Trophoblast cell (in vitro differentiated cells and primary cell): Measurements from ENCODE around the gene PRKN.

ENCODE experiments used
- DNase-seq, 2 donors: peaks; one replicate each; pipeline ENCODE4 v3.0.0-alpha.2; 2016
- H2AFZ ChIP-seq: 2 replicates; pipeline ENCODE4 v1.6.1; 2013; ENCODE audit warnings: low read length, moderate library complexity, mild to moderate bottlenecking; ENCODE audit not compliant: insufficient read depth, poor library complexity
- H2AK5ac ChIP-seq: 2 replicates; pipeline ENCODE4 v1.6.1; 2013; ENCODE audit warnings: mild to moderate bottlenecking, low read length
- H2BK120ac ChIP-seq: 2 replicates; pipeline ENCODE4 v1.6.1; 2013; ENCODE audit warnings: low read length, mild to moderate bottlenecking, moderate library complexity; ENCODE audit not compliant: insufficient read depth, poor library complexity
- H2BK12ac ChIP-seq: 2 replicates; pipeline ENCODE4 v1.6.1; 2013; ENCODE audit warnings: mild to moderate bottlenecking, low read length, moderate library complexity
- H2BK5ac ChIP-seq: 2 replicates; pipeline ENCODE4 v1.6.1; 2013; ENCODE audit warnings: low read length, low read depth, moderate library complexity, mild to moderate bottlenecking; ENCODE audit not compliant: poor library complexity
- H3K14ac ChIP-seq: 2 replicates; pipeline ENCODE4 v1.6.1; 2013; ENCODE audit warnings: mild to moderate bottlenecking, low read length
- H3K18ac ChIP-seq: 2 replicates; pipeline ENCODE4 v1.6.1; 2013; ENCODE audit warnings: mild to moderate bottlenecking, low read length
- H3K23ac ChIP-seq: 2 replicates; pipeline ENCODE4 v1.6.1; 2013; ENCODE audit warnings: low read length
- H3K27ac ChIP-seq: 2 replicates; pipeline ENCODE4 v1.5.1; 2013; ENCODE audit warnings: low read depth, mild to moderate bottlenecking, inconsistent platforms, low read length, moderate library complexity
- H3K27me3 ChIP-seq: 2 replicates; pipeline ENCODE4 v1.6.1; 2013; ENCODE audit warnings: inconsistent platforms, mild to moderate bottlenecking, low read length, moderate library complexity; ENCODE audit not compliant: insufficient read depth
- H3K36me3 ChIP-seq, 2 experiments: 1 replicate in 1 of 2; 2 replicates in 1 of 2; pipeline ENCODE4 v1.6.1; 2013; ENCODE audit warnings: low read length in 2 of 2, mild to moderate bottlenecking in 2 of 2, moderate library complexity in 1 of 2; ENCODE audit not compliant: insufficient read depth in 2 of 2, control insufficient read depth in 1 of 2
- H3K4ac ChIP-seq: 2 replicates; pipeline ENCODE4 v1.6.1; 2013; ENCODE audit warnings: low read depth, mild to moderate bottlenecking, low read length, moderate library complexity
- H3K4me1 ChIP-seq, 2 experiments: 1 replicate in 1 of 2; 2 replicates in 1 of 2; pipeline ENCODE4 v1.6.1; 2013; ENCODE audit warnings: low read length in 2 of 2, mild to moderate bottlenecking in 2 of 2, moderate library complexity in 1 of 2; ENCODE audit not compliant: insufficient read depth in 2 of 2, control insufficient read depth in 1 of 2
- H3K4me2 ChIP-seq: 2 replicates; pipeline ENCODE4 v1.6.1; 2013; ENCODE audit warnings: inconsistent platforms, mild to moderate bottlenecking, low read length, moderate library complexity
- H3K4me3 ChIP-seq: 2 replicates; pipeline ENCODE4 v1.5.1; 2013; ENCODE audit warnings: mild to moderate bottlenecking, low read depth, low read length, inconsistent platforms
- H3K79me1 ChIP-seq: one replicate; pipeline ENCODE4 v1.6.1; 2013; ENCODE audit warnings: low read length
- H3K79me2 ChIP-seq: 2 replicates; pipeline ENCODE4 v1.6.1; 2013; ENCODE audit warnings: low read length, mild to moderate bottlenecking; ENCODE audit not compliant: control insufficient read depth, insufficient read depth, poor library complexity
- H3K9ac ChIP-seq: 2 replicates; pipeline ENCODE4 v1.6.1; 2013; ENCODE audit warnings: mild to moderate bottlenecking, low read length
- H3K9me3 ChIP-seq: 2 replicates; pipeline ENCODE4 v1.6.1; 2013; ENCODE audit warnings: low read depth, mild to moderate bottlenecking, control low read depth, inconsistent platforms, low read length; ENCODE audit not compliant: insufficient read depth
- H4K12ac ChIP-seq: 2 replicates; pipeline ENCODE4 v1.6.1; 2013; ENCODE audit warnings: low read depth, mild to moderate bottlenecking, low read length, moderate library complexity
- H4K8ac ChIP-seq: 2 replicates; pipeline ENCODE4 v1.6.1; 2013; ENCODE audit warnings: low read depth, mild to moderate bottlenecking, low read length, moderate library complexity
- H4K91ac ChIP-seq: one replicate; pipeline ENCODE4 v1.6.1; 2013; ENCODE audit warnings: low read depth, mild to moderate bottlenecking, low read length, moderate library complexity
- WGBS: extraction: QIAGEN DNeasy Blood & Tissue Kit; methylation state at CpG from one replicate; pipeline ENCODE4 v1.1.7; 2013; ENCODE audit warnings: missing lambda C conversion rate; ENCODE audit not compliant: insufficient read length, insufficient coverage; ENCODE audit errors: extremely low coverage; 5-methylcytosine and 5-hydroxymethylcytosine counted together

Gene PRKN

GRCh38 chr6:162306616-162307015 is 420.9 kb downstream of the PRKN start:
- Histone ChIP-seq H3K79me1 (no peaks in the 10 kb centered on the region), H2AFZ (no peak overlapping the region), H4K8ac (no peak overlapping the region), H4K12ac (no peak overlapping the region), H2BK120ac (no peak overlapping the region), H2BK5ac (no peak overlapping the region), H2BK12ac (no peak overlapping the region), H3K27me3 (no peaks in the 10 kb centered on the region), H3K36me3 (no peaks in the 10 kb centered on the region), H3K4me3 (no peak overlapping the region), H3K9ac (no peak overlapping the region), H4K91ac (no peak overlapping the region), H3K14ac (no peak overlapping the region), H3K4ac (no peak overlapping the region), H3K4me1 (no peaks in the 10 kb centered on the region), H3K9me3 (no peaks in the 10 kb centered on the region), H3K18ac (no peak overlapping the region), H3K79me2 (no peaks in the 10 kb centered on the region), H3K23ac (no peak overlapping the region), H2AK5ac (no peak overlapping the region), H3K4me2 (no peak overlapping the region), H3K27ac (no peak overlapping the region)
- DNase-seq: no peak
- no CpG with 5 or more reads among the region's 7 CpGs for WGBS

DNA sequence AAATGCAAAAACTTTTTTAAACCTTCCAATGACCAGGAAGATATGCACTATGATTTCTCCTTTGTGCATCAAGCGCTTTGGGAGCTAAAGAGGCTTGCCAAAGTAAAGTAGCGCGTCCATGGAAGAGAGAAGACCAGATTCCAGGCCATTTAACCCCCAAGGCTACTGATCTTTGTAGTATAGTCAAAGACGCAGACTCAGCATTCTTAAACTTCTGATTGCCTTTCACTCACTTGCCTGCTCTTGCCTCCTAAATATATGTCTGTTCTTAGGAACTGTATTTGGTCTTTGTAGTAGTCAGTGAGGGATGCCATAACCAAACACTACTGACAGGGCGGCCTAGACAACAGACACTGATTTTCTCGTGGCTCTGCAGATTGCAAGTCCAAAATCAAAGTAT is 426.4 kb downstream of the PRKN start:
- Histone ChIP-seq H4K12ac (no peak overlapping the region), H3K36me3 (no peaks in the 10 kb centered on the region), H2BK120ac (no peak overlapping the region), H3K9ac (no peak overlapping the region), H3K4me2 (no peak overlapping the region), H3K27me3 (no peaks in the 10 kb centered on the region), H3K27ac (no peak overlapping the region), H3K79me2 (no peaks in the 10 kb centered on the region), H3K14ac (no peak overlapping the region), H2AK5ac (no peak overlapping the region), H3K4me1 (peaks cover 0 to 6% of the 10 kb centered on the region in 2 experiments), H3K4ac (no peak overlapping the region), H4K8ac (no peak overlapping the region), H3K18ac (no peak overlapping the region), H3K4me3 (no peak overlapping the region), H3K9me3 (no peaks in the 10 kb centered on the region), H3K79me1 (no peaks in the 10 kb centered on the region), H2BK12ac (no peak overlapping the region), H3K23ac (no peak overlapping the region), H4K91ac (no peak overlapping the region), H2BK5ac (no peak overlapping the region), H2AFZ (no peak overlapping the region)
- DNase-seq: no peak
- WGBS: no CpG with 5 or more reads among the region's 6 CpGs

GRCh38 chr6:162294029-162294428 is 433.5 kb downstream of the PRKN start:
- no peak for DNase-seq
- Histone ChIP-seq H2AK5ac (no peak overlapping the region), H3K4me2 (no peak overlapping the region), H3K23ac (no peak overlapping the region), H4K8ac (no peak overlapping the region), H2BK120ac (no peak overlapping the region), H3K4ac (no peak overlapping the region), H2BK5ac (no peak overlapping the region), H2AFZ (no peak overlapping the region), H4K12ac (no peak overlapping the region), H3K18ac (no peak overlapping the region), H3K4me1 (peaks cover 0 to 5% of the 10 kb centered on the region in 2 experiments), H4K91ac (no peak overlapping the region), H3K36me3 (no peaks in the 10 kb centered on the region), H3K9me3 (no peaks in the 10 kb centered on the region), H2BK12ac (no peak overlapping the region), H3K79me2 (no peaks in the 10 kb centered on the region), H3K9ac (no peak overlapping the region), H3K27me3 (no peaks in the 10 kb centered on the region), H3K27ac (no peak overlapping the region), H3K79me1 (no peaks in the 10 kb centered on the region), H3K14ac (no peak overlapping the region), H3K4me3 (no peak overlapping the region)
- WGBS: no CpG with 5 or more reads among the region's 4 CpGs

DNA sequence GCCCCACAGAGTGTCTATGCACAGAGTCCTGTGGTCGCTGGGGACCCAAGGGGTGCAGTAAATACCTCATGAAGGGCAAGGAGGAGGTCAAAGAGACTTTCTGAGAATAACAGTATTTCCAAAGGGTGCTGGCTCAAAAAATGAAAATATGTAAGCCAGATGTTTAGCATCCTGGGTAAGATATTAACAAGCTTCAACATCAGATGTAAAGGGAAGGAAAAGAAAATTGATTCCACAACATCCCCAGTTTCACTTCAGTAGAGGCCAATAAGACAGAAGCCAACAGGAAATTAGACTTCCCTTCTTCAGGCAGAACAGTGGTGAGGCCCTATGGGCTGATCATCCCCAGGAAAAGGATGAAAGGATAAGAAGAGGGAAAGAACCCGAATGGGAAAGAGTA is 434.7 kb downstream of the PRKN start:
- WGBS: no CpG with 5 or more reads among the region's 2 CpGs
- Histone ChIP-seq H3K4me2 (no peak overlapping the region), H3K36me3 (no peaks in the 10 kb centered on the region), H4K8ac (no peak overlapping the region), H4K91ac (no peak overlapping the region), H4K12ac (no peak overlapping the region), H3K4me3 (no peak overlapping the region), H3K9ac (no peak overlapping the region), H3K4ac (no peak overlapping the region), H3K23ac (no peak overlapping the region), H3K4me1 (no peaks in the 10 kb centered on the region), H3K27ac (no peak overlapping the region), H2BK12ac (no peak overlapping the region), H3K79me2 (no peaks in the 10 kb centered on the region), H2BK5ac (no peak overlapping the region), H2AFZ (no peak overlapping the region), H3K79me1 (no peaks in the 10 kb centered on the region), H3K27me3 (no peaks in the 10 kb centered on the region), H2BK120ac (no peak overlapping the region), H3K18ac (no peak overlapping the region), H2AK5ac (no peak overlapping the region), H3K9me3 (peaks cover 2% of the 10 kb centered on the region), H3K14ac (no peak overlapping the region)
- DNase-seq: no peak
